Stromal cell of bone marrow (primary cell): Measurements from ENCODE around the gene SSBP2.

Source experiments
- DNase-seq: peaks from one replicate; pipeline ENCODE4 v3.0.0-alpha.2; 2012; ENCODE audit warnings: low read depth

Gene SSBP2

GRCh38 chr5:81751009-81751835 lies at the start of gene SSBP2:
Gene SSBP2 (minus strand): TSS chr5:81751097. CDS start chr5:81751042, 55 bp downstream.
- DNase-seq, result peak; percentile 98

- no peak for DNase-seq
Measured at GRCh38 chr5:81795666-81796065, 44.8 kb upstream of the SSBP2 start.

DNA sequence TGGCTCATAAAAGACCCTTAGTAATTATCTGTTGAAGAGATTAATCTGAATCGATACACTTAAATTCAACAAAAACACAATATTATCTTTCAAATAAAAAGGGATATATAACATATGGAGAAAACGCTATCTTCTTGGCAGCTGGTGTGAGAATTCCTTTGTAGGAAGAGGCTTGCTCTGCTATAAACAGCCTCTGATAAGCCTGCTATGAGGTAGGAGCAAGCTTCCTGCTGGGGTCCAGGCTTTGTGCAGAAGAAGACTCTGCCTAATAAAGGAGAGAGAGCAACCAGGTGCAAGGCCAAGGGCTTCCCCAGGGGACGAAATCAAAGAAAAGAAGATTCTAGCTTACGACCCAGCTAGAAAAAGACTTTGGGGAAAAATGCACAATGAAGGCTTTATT lies 43.3 kb upstream of the SSBP2 start:
- DNase-seq, result no peak

DNA sequence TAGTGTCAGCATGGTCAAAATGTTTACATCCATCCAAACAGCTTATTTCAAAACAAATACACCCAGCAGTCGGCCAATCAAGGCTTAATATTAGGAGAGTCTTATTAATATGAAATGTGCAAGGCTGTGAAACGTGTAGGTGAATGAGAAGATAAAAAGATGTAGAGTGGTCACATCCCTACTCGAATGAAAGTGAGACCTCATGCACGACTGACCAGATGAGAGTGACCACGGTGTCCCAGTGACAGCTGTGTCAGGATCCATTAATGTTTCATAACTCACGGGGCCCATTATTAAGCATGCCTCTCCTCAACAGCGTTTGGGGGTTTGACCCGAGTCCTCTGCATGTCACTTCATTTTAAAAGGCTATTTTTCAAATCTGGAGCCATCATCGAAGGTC lies 39.4 kb upstream of the SSBP2 start:
- DNase-seq, result no peak

DNA sequence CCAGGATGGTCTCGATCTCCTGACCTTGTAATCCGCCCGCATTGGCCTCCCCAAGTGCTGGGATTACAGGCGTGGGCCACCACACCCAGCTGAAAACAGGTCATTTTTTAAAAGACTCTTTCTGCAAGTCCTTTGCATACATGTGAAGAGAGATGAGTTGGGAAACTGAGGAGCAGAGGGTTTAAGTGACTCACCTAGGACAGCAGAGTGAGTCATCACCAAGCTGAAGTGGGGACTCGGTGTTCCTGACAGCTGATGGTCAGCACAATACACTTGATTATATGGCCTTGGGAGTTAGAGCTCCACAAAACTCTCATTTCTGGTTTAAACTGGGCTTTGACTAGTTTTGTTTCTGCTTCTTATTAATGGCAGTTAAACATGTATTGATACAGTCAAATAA lies 38.1 kb upstream of the SSBP2 start:
- DNase-seq, result peak; percentile 17

GRCh38 chr5:81788329-81788728 lies 37.4 kb upstream of the SSBP2 start:
- DNase-seq, result no peak

- DNase-seq, result peak; percentile 81
Measured at GRCh38 chr5:81787474-81788242, 36.8 kb upstream of the SSBP2 start.

DNA sequence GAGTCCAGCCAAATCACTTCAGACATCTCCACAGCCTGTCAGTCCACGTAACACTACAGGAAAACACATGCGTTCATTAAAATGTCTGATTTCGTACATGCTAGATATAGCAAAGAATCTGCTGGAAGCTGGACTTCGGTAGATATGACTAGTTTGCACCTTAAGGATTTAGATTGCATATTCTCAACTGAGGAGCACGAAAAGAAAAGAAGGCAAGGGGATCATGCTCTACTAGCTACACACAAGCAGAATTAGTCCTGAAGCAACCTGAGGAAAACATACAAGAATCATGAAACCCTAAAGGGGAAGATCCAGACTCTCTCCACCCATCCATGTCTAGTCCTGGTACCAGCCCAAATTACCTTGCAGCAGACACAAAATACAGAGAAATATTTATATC lies 36.1 kb upstream of the SSBP2 start:
- no peak for DNase-seq

- no peak for DNase-seq
Measured at GRCh38 chr5:81786496-81786895, 35.6 kb upstream of the SSBP2 start.

DNA sequence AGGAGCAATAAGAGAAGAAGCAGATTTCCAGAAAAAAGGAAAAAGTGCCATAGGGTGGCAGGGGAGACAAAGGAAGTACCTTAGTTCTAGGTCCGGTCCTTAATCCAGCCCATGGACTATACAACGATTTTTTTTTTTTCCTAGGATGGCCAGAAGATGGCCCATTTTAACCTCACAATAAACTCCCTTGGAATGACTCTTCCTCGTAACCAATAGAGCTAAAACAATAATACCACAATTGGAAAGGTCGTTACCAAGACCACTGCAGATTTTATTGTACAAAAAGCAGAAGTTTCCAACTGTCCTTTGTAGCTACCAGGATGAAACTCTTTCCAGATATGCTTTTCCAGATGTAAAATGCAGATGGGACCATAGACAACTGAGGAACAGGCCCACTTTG lies 34.4 kb upstream of the SSBP2 start:
- no peak for DNase-seq

DNA sequence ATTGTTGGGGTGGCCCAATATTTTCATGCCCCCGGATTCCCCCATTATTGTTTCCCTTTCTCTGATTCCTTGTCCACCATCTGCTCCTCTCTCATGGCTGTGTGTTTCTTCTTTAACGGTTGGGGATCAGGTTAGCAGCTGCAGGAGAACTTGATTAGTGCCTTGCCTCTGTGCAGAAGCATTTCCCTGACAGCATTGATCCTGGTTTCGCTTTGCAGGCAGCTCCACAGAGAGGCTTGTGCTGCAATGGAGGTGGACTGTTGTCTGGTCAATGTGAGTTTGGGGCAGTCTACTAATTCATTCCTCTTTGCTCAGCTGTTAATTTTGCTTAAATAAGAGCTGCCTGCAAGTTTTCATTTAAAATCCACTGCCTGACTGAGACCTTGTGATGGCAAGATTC lies 32.5 kb upstream of the SSBP2 start:
- DNase-seq, result no peak

GRCh38 chr5:81782811-81783210 lies 31.9 kb upstream of the SSBP2 start:
- DNase-seq, result no peak

DNA sequence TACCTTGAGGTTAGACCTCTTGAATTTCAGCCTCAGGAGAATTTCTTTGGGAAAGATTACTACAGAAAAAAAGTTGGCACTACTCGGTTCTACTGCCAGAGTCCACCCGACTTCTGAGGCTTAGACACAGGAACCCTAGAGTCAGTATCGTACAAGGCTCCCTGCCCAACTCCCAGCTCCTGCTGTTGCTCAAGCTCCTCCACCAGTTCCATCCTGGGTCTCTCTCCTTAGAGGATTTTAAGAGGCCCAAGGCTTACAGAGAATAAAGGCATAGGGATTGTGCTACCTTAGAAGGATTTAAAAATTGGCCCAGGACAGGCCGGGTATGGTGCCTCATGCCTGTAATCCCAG lies 29.0 kb upstream of the SSBP2 start:
- DNase-seq, result no peak

DNA sequence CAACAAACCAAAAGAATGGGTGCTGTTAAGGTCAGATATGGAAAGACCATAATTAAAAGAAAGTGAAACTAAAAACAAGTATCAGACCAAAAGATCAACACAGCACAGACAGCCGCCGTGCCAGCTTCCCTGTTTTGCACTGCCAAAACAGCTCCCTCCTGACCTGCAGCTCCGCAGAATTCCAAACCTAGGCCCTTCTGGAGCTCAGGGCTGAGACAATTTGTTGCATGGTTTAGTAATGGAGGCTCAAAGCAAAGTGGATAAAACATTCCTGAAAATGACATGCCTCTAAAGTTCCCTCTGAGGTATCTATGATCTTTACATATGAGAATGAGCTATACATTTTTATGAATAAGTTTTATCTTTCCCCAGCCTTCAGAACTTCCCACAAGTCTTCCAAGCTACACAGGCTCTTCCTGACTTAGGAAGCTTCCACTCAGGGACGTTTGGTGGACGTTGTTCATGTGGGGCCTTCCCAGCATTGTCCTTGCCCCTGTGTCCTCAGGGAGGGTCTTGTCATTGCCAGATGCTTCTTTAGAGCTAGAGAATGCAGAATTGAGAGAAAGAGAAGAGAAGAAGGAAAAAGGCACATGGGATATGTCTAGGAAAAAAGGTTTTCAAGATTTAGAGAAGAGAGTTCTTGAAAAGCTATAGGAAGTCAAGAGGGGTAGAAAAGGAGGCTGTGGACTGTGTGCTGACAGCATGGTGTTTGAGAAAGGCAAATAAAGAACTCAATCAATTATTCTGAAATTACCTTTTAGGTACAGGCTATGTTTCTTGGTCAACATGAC lies 28.4 kb upstream of the SSBP2 start:
- DNase-seq, result no peak

DNA sequence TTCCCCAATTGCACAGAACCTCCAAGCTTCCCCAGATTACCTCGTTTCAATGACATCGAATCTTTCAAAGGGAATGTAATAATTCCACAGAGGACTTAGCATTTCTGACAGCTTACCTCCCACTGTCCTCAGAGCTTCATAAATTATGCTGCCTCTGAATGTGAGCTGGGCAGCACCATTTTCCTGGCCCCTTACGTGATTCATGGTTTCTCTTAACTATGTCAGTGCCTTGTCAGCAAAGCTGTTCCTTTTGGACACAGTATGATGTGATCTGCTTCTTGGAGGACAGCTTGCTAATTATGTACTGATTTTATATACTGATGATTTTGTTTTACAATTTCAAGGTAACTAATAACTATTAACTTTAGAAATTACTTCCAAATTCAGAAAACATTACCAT lies 27.7 kb upstream of the SSBP2 start:
- DNase-seq, result no peak

DNA sequence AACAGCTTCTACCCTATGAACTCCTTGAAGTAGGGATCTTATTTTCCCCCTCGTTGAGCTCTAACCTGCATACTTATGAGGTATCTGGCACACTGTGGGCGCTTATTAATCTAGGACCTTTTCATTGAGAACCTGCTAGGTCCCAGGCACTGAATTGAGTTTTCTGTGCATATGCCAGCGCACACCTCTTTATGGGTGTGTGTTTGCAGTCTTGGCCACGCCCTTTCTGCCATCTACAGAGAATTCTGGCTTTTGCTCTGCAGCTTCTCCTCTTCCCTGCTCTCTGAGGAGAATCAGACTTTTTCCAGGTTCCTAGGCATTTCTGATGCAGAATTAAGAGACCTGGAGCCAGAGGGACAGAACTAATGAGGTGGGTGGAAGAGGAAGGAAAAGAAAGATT lies 25.4 kb upstream of the SSBP2 start:
- no peak for DNase-seq

GRCh38 chr5:81774374-81774773 lies 23.5 kb upstream of the SSBP2 start:
- DNase-seq, result peak; percentile 16

- DNase-seq, result no peak
Measured at GRCh38 chr5:81773574-81773973, 22.7 kb upstream of the SSBP2 start.

GRCh38 chr5:81773161-81773560 lies 22.3 kb upstream of the SSBP2 start:
- no peak for DNase-seq

GRCh38 chr5:81772488-81772887 lies 21.6 kb upstream of the SSBP2 start:
- DNase-seq, result no peak

DNA sequence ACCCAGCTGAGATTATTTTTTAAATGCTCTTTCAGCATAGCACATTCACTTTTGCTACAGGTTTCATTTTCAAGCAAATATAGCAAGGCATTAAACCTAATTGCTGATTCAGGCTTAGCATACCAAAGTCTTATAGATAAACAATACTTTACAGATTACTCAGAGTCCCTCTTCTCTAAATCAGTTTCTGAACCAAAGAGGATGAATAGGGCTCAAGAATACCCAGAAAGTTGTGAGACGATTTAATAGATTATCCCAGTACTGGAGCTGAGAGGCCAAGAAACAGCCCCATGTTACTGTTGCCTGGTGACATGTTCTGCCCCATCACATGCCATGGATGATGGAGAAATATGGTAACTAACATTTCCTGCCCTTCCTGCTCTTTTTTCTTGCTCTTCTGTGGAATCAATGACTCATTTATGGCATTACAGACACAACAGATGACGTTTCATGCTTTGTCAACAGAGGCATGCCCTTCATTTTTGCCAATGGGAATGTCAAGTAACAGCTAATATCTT lies 18.1 kb upstream of the SSBP2 start:
- DNase-seq, result peak; percentile 93

GRCh38 chr5:81767938-81768337 lies 17.0 kb upstream of the SSBP2 start:
- no peak for DNase-seq

GRCh38 chr5:81767097-81767496 lies 16.2 kb upstream of the SSBP2 start:
- no peak for DNase-seq
